HL-60/S4 treated with phorbol 12-myristate 13-acetate at 8.2 ng/mL for 4 days and 3 days (cell line): ENCODE results near the gene ITFG1.

Experiments
- in situ Hi-C: fragments of 300-500 bp; cut with MboI; formaldehyde crosslinking; loops from 2 replicates; pipeline ENCODE4 v1.15.0; 2022; ENCODE audit warnings: low sequenced_read_pairs

The ITFG1 gene

DNA sequence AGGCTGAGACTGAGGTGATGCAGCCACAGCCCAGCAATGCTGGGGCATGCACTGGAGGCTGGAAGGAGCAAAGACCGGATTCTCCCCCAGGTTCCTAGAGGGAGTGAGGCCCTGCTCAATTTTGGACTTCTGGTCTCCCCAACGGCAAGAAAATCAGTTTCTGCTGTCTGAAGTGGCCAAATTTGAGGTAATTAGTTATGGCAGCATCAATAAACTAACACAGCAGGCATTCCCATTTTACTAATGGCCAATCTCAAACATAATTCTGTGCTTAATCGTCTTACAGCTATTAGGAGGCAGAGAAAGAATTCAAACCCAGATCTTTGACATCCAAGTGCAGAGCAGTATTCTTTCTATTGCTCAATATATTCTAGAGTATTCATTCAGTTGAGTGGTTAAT, 333.3 kb downstream of the ITFG1 start:
- in situ Hi-C loops, result loop anchor here (25.0 kb wide), 1 partner anchor 1035 kb away; the partner anchor contains the start of gene ABCC12

DNA sequence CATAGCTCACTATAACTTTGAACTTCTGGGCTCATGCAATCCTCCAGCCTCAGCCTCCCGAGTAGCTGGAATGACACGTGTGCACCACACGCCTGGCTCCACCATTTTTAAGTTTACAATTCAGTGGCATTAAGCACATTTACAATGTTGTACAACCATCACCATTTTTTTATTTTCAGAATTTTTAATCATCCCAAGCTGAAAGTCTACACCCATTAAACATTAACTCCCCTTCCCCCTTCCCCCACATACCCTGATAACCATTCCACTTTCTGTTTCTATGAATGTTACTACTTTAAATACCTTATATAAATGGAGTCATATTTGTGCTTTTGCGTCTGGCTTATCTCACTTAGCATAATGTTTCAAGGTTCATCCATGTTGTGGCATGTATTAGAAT, 335.1 kb downstream of the ITFG1 start:
- in situ Hi-C loops, result loop anchor here (25.0 kb wide), 1 partner anchor 1037 kb away; the partner anchor contains the start of gene ABCC12

DNA sequence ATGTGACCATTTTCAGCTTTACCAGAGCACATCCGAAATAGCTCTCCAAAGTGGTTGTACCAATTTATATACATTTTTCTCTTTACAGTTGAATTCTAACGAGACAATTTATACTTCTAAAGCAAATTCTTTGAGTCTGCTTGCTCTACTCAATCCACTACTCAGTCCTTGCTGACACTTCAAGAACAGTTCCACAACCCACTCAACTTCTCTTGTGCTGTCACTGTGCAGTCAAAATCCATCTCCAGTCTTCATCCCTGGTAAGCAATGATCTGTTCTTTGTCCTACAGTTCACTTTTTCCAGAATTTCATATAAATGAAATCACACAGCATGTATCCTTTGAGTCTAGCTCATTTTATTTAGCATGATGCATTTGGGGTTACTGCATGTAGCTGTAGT, 347.7 kb downstream of the ITFG1 start:
- in situ Hi-C loops, result no loop called here

DNA sequence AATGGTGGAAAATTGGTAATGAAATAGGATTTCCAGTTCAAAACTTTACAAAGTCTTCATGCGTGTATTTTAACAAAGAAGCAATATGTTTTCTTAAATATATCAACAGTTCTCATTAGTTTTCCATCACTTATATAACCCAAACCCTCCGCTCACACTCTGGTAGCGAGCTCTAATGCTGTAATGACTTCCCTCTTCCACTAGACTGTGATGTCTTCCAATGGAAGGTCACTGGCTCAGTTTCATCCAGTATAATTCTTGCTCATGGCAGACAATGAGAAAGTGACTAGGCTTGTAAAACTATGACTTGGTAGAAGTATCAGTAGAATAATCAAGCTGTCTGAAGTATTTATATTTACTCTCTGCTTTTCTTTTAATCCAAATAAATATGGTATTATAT, 349.9 kb downstream of the ITFG1 start:
- in situ Hi-C loops, result no loop called here

DNA sequence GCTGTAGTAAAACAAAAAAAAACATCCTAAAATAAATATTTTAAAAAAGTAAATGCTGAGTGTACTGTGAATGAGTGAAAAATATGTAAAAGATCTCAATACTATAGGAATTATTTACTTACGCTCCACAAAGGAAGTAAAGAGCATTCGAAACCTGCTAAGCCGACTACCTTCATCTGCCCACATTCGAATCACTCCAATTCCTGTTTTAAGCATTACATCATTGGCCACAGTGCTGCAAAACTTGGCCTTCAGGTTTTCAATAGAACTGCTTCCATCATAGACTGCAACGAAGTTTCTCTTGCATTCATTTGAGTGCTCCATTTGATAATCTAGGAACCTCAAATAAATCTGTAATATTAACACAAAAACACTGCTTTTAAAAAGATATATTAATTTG, 351.5 kb downstream of the ITFG1 start:
- in situ Hi-C loops, result no loop called here
